Measurements from ENCODE around the gene FGD4. TPM values are rescaled to one million over a fixed set of nuclear protein-coding genes. Genes with fewer than 3 reads are reported as not detected.

The FGD4 gene
- total RNA-seq, 6 donors from 2014 or later: 44.0 to 78.6 (median 55.5) TPM

- Histone ChIP-seq H3K9me3 (no peaks in the 10 kb centered on the region), H3K36me3 (peaks cover 0 to 14% (median 4%) of the 10 kb centered on the region in 4 donors), H3K4me3 (no peak overlapping the region), H3K27me3 (no peaks in the 10 kb centered on the region), H3K27ac (peak overlapping the region in 2 of 4 donors; percentile 4 to 48), H3K4me1 (peaks cover 18 to 34% (median 29%) of the 10 kb centered on the region in 4 donors)
- WGBS, 2 donors: 47 to 69% methylated on average over 2 of the region's 2 CpGs
- peak in 1 of 2 donors; percentile 8 for ATAC-seq (ENCODE audit: low FRiP score in 2 of 2)
- no peak for DNase-seq
- TF ChIP-seq POLR2A (IDR thresholded peaks at IDR 0.05) (no peak), CTCF (IDR thresholded peaks at IDR 0.05) (no peak), POLR2AphosphoS5 (IDR thresholded peaks at IDR 0.05) (no peak), EP300 (IDR thresholded peaks at IDR 0.05) (no peak)
These were observed 167.4 kb downstream of the FGD4 start for GRCh38 chr12:32566663-32567295.

GRCh38 chr12:32567296-32567674 is 167.9 kb downstream of the FGD4 start:
- peak overlapping the region in 3 of 4 donors; percentile 4 to 48 (median 35) for H3K27ac ChIP-seq

GRCh38 chr12:32568228-32568627 is 168.9 kb downstream of the FGD4 start:
- TF ChIP-seq CTCF (IDR thresholded peaks at IDR 0.05): no peak
- no peak for TF ChIP-seq EP300 (IDR thresholded peaks at IDR 0.05)
- TF ChIP-seq POLR2A (IDR thresholded peaks at IDR 0.05): no peak
- no peak for TF ChIP-seq POLR2AphosphoS5 (IDR thresholded peaks at IDR 0.05)
- DNase-seq (no peak), ATAC-seq (ENCODE audit: low FRiP score in 2 of 2) (peak in 1 of 2 donors; percentile 75)
- no peaks in the 10 kb centered on the region for H3K27me3 ChIP-seq
- H3K36me3 ChIP-seq: peaks cover 0 to 14% (median 4%) of the 10 kb centered on the region in 4 donors
- H3K27ac ChIP-seq: peak overlapping the region in 2 of 4 donors; percentile 18 to 48
- H3K4me3 ChIP-seq: no peak overlapping the region
- no peaks in the 10 kb centered on the region for H3K9me3 ChIP-seq
- 39 to 52% methylated on average over 1 of the region's 1 CpG for WGBS, 2 donors
- H3K4me1 ChIP-seq: peaks cover 15 to 30% (median 24%) of the 10 kb centered on the region in 4 donors

More at GRCh38 chr12:32567296-32567674, 167.9 kb downstream of the FGD4 start:
- ATAC-seq (ENCODE audit: low FRiP score in 2 of 2) (peak in 1 of 2 donors; percentile 46), DNase-seq (no peak)
- H3K4me1 ChIP-seq: peaks cover 15 to 30% (median 24%) of the 10 kb centered on the region in 4 donors
- WGBS, 2 donors: 55 to 57% methylated on average over 6 of the region's 6 CpGs
- no peak overlapping the region for H3K4me3 ChIP-seq
- H3K27me3 ChIP-seq: no peaks in the 10 kb centered on the region
- H3K36me3 ChIP-seq: peaks cover 0 to 14% (median 4%) of the 10 kb centered on the region in 4 donors
- TF ChIP-seq POLR2AphosphoS5 (IDR thresholded peaks at IDR 0.05): no peak
- no peak for TF ChIP-seq CTCF (IDR thresholded peaks at IDR 0.05)
- no peak for TF ChIP-seq POLR2A (IDR thresholded peaks at IDR 0.05)
- TF ChIP-seq EP300 (IDR thresholded peaks at IDR 0.05): no peak
- no peaks in the 10 kb centered on the region for H3K9me3 ChIP-seq

GRCh38 chr12:32569259-32569658 is 169.9 kb downstream of the FGD4 start:
- Histone ChIP-seq H3K4me1 (peaks cover 15 to 30% (median 24%) of the 10 kb centered on the region in 4 donors), H3K9me3 (no peaks in the 10 kb centered on the region), H3K27ac (peak overlapping the region in 2 of 4 donors; percentile 18 to 48), H3K4me3 (no peak overlapping the region), H3K36me3 (peaks cover 0 to 10% (median 2%) of the 10 kb centered on the region in 4 donors), H3K27me3 (no peaks in the 10 kb centered on the region)
- no peak for DNase-seq
- 50 to 69% methylated on average over 2 of the region's 2 CpGs for WGBS, 2 donors
- ATAC-seq (ENCODE audit: low FRiP score in 2 of 2): no peak
- no peak for TF ChIP-seq CTCF (IDR thresholded peaks at IDR 0.05)
- no peak for TF ChIP-seq EP300 (IDR thresholded peaks at IDR 0.05)
- TF ChIP-seq POLR2A (IDR thresholded peaks at IDR 0.05): no peak
- TF ChIP-seq POLR2AphosphoS5 (IDR thresholded peaks at IDR 0.05): no peak
